BJ (cell line): ENCODE data around the gene ACP7. TPM values are rescaled to one million over a fixed set of nuclear protein-coding genes. Genes with fewer than 3 reads are reported as not detected.

Experiments
- CTCF ChIA-PET: fragments of 350-600 bp; formaldehyde crosslinking; extraction: SDS; loops from one replicate; lab custom pipeline; 2021; ENCODE audit warnings: antibody characterized with exemption, inconsistent platforms; lab: Yijun Ruan, JAX
- POLR2A ChIA-PET: fragments of 300-600 bp; sonication (Branson Sonifier 250); formaldehyde crosslinking; extraction: SDS; loops from one replicate; lab custom pipeline; 2021; ENCODE audit warnings: antibody characterized with exemption; lab: Charles Lee
- DNase-seq: peaks from one replicate; pipeline ENCODE4 v3.0.0-alpha.2; 2011; ENCODE audit warnings: low read depth
- H3K27me3 ChIP-seq: 2 replicates; pipeline ENCODE4 v1.6.0; 2011; ENCODE audit warnings: low read length; ENCODE audit not compliant: control insufficient read depth, insufficient read depth
- H3K36me3 ChIP-seq: 2 replicates; pipeline ENCODE4 v1.5.1; 2011; ENCODE audit warnings: low read length; ENCODE audit not compliant: control insufficient read depth, insufficient read depth
- H3K4me3 ChIP-seq: 2 replicates; pipeline ENCODE4 v1.5.1; 2011; ENCODE audit warnings: low read depth, mild to moderate bottlenecking, control low read depth, low read length
- polyA plus RNA-seq: library from polyadenylated mRNA; depleted of rRNA; stranded (reverse); fragments of >200 nt; gene quantifications from 2 replicates; pipeline ENCODE4 v1.2.3, GENCODE V29; 2011
- TF ChIP-seq, protein P1 (sequence below): IDR thresholded peaks from 2 replicates; pipeline ENCODE4 v1.5.1; 2011; ENCODE audit warnings: low read depth, mild to moderate bottlenecking, control low read depth, inconsistent platforms, low read length, moderate library complexity; ENCODE audit not compliant: insufficient read depth

ACP7 gene
- polyA plus RNA-seq, 1 experiment = not detected

- Histone ChIP-seq H3K27me3 (no peaks in the 10 kb centered on the region), H3K4me3 (no peak overlapping the region), H3K36me3 (peaks cover 1% of the 10 kb centered on the region; the same call in 1 of the 2 replicates)
- CTCF ChIA-PET = interaction anchor here (1.0 to 1.1 kb wide), 2 partner anchors 25 to 35 kb away, joined by 3 to 4 read pairs; no protein-coding TSS in a partner anchor
- TF ChIP-seq, protein P1, sequence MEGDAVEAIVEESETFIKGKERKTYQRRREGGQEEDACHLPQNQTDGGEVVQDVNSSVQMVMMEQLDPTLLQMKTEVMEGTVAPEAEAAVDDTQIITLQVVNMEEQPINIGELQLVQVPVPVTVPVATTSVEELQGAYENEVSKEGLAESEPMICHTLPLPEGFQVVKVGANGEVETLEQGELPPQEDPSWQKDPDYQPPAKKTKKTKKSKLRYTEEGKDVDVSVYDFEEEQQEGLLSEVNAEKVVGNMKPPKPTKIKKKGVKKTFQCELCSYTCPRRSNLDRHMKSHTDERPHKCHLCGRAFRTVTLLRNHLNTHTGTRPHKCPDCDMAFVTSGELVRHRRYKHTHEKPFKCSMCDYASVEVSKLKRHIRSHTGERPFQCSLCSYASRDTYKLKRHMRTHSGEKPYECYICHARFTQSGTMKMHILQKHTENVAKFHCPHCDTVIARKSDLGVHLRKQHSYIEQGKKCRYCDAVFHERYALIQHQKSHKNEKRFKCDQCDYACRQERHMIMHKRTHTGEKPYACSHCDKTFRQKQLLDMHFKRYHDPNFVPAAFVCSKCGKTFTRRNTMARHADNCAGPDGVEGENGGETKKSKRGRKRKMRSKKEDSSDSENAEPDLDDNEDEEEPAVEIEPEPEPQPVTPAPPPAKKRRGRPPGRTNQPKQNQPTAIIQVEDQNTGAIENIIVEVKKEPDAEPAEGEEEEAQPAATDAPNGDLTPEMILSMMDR = no peak
- POLR2A ChIA-PET = no interaction called here
- DNase-seq = no peak
Observed at GRCh38 chr19:39152066-39152465, 67.9 kb downstream of the ACP7 start.

GRCh38 chr19:39154100-39154628, 70.0 kb downstream of the ACP7 start:
- H3K36me3 ChIP-seq = peaks cover 4% of the 10 kb centered on the region; the same call in 1 of the 2 replicates
- POLR2A ChIA-PET = no interaction called here
- no peak overlapping the region for H3K4me3 ChIP-seq
- CTCF ChIA-PET = no interaction called here
- TF ChIP-seq, protein P1 = no peak
- DNase-seq = no peak
- H3K27me3 ChIP-seq = no peaks in the 10 kb centered on the region

DNA sequence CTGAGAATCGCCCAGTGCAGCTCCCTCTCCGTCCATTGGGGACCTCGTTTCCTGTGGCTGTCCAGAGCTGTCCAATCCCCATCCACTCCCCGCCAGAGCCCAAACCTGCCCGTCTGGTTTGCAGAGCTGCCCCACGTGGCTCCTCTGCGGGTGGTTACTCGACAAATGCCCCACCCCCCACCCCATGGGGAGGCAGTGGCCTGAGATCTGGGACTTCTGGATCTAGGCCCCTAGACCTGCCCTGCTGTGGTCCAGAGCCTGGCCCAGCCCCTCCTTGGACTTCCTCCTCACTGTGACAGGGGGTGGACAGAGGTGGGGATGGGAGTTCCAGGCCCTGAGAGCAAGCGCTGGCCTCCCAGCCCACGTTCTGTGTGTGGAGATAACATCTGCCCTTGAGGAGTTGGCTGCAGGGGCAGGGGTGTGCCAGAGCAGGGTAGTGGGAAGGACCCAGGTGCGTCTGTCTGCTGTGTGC, 70.5 kb downstream of the ACP7 start:
- ChIA-PET CTCF (no interaction called here), POLR2A (no interaction called here)
- peaks cover 3% of the 10 kb centered on the region; the same call in 1 of the 2 replicates for H3K36me3 ChIP-seq
- DNase-seq = no peak
- H3K4me3 ChIP-seq = no peak overlapping the region
- no peaks in the 10 kb centered on the region for H3K27me3 ChIP-seq
- TF ChIP-seq, protein P1 = no peak

DNA sequence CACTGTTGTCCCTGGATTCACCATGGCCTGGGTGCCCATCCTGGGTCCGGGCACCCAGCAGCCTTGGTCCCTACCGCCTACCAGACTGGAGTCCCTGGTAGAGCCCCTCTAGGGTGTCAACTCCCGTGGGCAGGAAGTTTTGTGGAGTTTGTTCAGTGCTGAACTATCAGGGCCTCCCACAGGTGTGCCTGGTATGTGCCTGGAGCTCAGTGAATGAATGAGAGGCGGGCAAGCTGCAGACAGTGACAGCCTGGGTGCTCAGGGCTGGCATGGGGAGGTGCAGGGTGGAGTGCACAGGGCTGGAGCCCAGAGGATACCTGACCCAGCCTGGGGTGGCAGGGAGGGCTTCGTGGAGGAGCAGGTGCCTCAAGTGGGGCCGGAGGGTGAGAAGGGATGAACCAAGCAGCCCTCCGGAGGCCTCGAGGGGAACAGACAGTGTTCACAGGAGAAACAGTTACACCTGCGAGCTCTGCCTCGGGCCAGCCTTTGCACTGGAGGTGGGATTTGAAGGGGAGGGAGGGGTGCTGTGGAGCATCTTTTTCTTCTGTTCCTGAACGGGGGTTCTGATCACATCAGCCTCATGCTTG, 71.0 kb downstream of the ACP7 start:
- POLR2A ChIA-PET = no interaction called here
- CTCF ChIA-PET = no interaction called here
- DNase-seq = no peak

GRCh38 chr19:39155741-39156140, 71.6 kb downstream of the ACP7 start:
- CTCF ChIA-PET = no interaction called here

More for the DNA sequence above, 71.0 kb downstream of the ACP7 start:
- Histone ChIP-seq H3K36me3 (peaks cover 3% of the 10 kb centered on the region; the same call in 1 of the 2 replicates), H3K27me3 (no peaks in the 10 kb centered on the region), H3K4me3 (no peak overlapping the region)
- TF ChIP-seq, protein P1 = no peak

More at GRCh38 chr19:39155741-39156140, 71.6 kb downstream of the ACP7 start:
- DNase-seq = no peak
- POLR2A ChIA-PET = no interaction called here
- H3K4me3 ChIP-seq = no peak overlapping the region
- no peaks in the 10 kb centered on the region for H3K27me3 ChIP-seq
- H3K36me3 ChIP-seq = peaks cover 3% of the 10 kb centered on the region; the same call in 1 of the 2 replicates
- TF ChIP-seq, protein P1 = no peak
